Right atrium auricular region (tissue), 2 donors: ENCODE results near the gene ACBD6. TPM values are rescaled to one million over a fixed set of nuclear protein-coding genes. Genes with fewer than 3 reads are reported as not detected.

Experiments used
- DNase-seq: peaks from one replicate; pipeline ENCODE4 v3.0.0-alpha.2; 2019; ENCODE audit warnings: low spot score
- H3K27ac ChIP-seq, 2 donors: fragments of 200-600 bp; sonication (generic); 1 replicate in 1 of 2; 2 replicates in 1 of 2; pipeline ENCODE4 v1.5.1; 2016 to 2019
- H3K27me3 ChIP-seq, 2 donors: fragments of 200-600 bp; sonication (generic); one replicate each; pipeline versions ENCODE4 v1.5.1 to v1.6.0; 2017 to 2019
- H3K36me3 ChIP-seq: fragments of 200-600 bp; sonication (generic); one replicate; pipeline ENCODE4 v1.5.1; 2016
- H3K4me1 ChIP-seq, 2 donors: fragments of 200-600 bp; sonication (generic); one replicate each; pipeline versions ENCODE4 v1.5.1 to v1.6.0; 2017 to 2019
- H3K4me3 ChIP-seq, 2 donors: fragments of 200-600 bp; sonication (generic); 1 replicate in 1 of 2; 2 replicates in 1 of 2; pipeline ENCODE4 v1.5.1; 2017 to 2019; ENCODE audit warnings: mild to moderate bottlenecking in 1 of 2, moderate library complexity in 1 of 2
- H3K9me3 ChIP-seq, 2 donors: fragments of 200-600 bp; sonication (generic); one replicate each; pipeline ENCODE4 v1.5.1; 2019
- total RNA-seq, 2 donors: library from RNA; depleted of rRNA; stranded (reverse); fragments of >200 nt; gene quantifications; one replicate each; pipeline ENCODE4 v1.1.0, GENCODE V29; 2016
- TF ChIP-seq, protein P1 (sequence below), 2 donors: fragments of 200-600 bp; sonication (generic); IDR thresholded peaks; one replicate each; pipeline ENCODE4 v1.5.1; 2019; ENCODE audit warnings: antibody characterized with exemption in 2 of 2

The ACBD6 gene
- total RNA-seq, 2 donors from 2014 or later: 24.0 to 29.0 TPM

DNA sequence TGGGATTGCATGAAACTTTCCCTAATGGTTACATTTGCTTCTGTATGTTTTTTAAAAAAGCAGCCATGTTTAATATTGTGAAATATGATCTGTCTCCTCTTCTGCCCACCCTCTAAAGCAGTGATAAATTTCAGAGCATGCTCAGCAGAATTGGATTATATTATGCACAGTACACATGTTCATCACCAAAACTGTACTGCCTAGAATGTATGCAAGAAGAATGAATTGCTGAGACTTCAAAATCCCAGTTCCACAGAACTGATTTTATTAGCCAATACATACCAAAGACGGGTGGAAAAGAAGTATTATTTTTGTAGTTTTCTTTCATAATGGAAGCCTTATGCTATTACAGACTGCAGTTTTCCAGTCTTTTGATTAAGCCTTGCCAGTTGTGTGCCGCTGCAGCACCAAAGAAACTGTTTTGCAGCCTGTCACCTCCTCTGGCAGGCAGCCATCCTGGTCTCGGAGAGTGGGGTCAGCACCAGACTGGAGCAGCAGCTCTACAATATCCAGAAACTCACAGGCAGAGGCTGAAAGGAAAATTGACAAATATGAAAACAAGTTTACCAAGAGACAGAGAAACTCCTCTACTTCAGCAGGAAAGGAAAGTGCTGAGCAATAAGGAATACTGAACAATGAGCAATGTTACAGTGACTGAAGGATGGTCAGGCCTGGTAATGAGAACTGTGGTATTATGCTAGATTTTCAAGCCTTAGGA, 214.2 kb downstream of the ACBD6 start:
- no peak overlapping the region for H3K4me3 ChIP-seq
- no peaks in the 10 kb centered on the region for H3K27me3 ChIP-seq
- peak overlapping the region in 1 of 2 donors; percentile 33 for H3K27ac ChIP-seq
- no peaks in the 10 kb centered on the region for H3K9me3 ChIP-seq
- no peaks in the 10 kb centered on the region for H3K36me3 ChIP-seq
- DNase-seq: no peak
- peaks cover 0 to 15% of the 10 kb centered on the region in 2 donors for H3K4me1 ChIP-seq
- TF ChIP-seq, protein P1, sequence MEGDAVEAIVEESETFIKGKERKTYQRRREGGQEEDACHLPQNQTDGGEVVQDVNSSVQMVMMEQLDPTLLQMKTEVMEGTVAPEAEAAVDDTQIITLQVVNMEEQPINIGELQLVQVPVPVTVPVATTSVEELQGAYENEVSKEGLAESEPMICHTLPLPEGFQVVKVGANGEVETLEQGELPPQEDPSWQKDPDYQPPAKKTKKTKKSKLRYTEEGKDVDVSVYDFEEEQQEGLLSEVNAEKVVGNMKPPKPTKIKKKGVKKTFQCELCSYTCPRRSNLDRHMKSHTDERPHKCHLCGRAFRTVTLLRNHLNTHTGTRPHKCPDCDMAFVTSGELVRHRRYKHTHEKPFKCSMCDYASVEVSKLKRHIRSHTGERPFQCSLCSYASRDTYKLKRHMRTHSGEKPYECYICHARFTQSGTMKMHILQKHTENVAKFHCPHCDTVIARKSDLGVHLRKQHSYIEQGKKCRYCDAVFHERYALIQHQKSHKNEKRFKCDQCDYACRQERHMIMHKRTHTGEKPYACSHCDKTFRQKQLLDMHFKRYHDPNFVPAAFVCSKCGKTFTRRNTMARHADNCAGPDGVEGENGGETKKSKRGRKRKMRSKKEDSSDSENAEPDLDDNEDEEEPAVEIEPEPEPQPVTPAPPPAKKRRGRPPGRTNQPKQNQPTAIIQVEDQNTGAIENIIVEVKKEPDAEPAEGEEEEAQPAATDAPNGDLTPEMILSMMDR (IDR thresholded peaks at IDR 0.05): no peak

DNA sequence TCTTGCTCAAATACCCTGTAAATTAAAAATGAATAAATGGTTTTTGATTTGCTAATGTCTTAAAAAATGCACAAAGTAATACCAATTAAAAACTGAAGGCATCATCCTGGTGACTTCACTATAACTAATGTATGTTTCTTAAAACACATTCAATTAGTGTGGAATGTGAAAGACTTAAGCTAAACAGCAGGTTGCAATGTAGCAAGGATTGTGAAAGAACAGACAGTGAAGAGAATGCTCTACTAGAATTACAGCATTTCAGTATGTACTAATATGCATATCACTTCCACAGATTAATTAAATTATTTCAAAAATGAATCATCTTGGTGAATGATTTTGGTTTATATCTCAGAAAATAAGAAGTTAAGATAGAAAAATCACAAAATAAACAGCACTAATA, 216.0 kb downstream of the ACBD6 start:
- H3K36me3 ChIP-seq: no peaks in the 10 kb centered on the region
- no peak overlapping the region for H3K4me3 ChIP-seq
- H3K9me3 ChIP-seq: no peaks in the 10 kb centered on the region
- no peak for DNase-seq
- H3K27me3 ChIP-seq: no peaks in the 10 kb centered on the region
- H3K4me1 ChIP-seq: peaks cover 0 to 15% of the 10 kb centered on the region in 2 donors
- H3K27ac ChIP-seq: no peak overlapping the region
- TF ChIP-seq, protein P1 (IDR thresholded peaks at IDR 0.05): no peak

DNA sequence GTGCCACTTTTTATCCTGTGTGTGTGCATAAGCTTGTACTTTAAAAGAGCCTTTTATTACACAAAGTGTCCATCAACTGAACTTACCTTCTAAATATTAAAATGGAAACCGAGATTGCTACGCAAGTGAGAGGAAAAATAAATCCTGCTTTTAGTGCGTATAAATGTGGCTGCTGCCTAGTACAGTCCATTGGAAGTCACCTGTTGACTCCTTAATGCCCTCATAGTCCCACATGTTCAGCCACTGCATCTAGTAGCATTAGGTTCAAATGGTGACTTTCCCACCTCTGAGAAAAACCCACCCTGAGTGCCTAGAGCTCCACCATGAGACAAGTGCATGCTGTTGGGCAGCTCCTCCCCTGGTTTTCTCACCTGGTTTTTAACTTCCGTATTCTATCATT, 219.3 kb downstream of the ACBD6 start:
- Histone ChIP-seq H3K9me3 (no peaks in the 10 kb centered on the region), H3K36me3 (no peaks in the 10 kb centered on the region), H3K4me3 (no peak overlapping the region), H3K27me3 (no peaks in the 10 kb centered on the region), H3K27ac (no peak overlapping the region), H3K4me1 (peaks cover 0 to 2% of the 10 kb centered on the region in 2 donors)
- no peak for DNase-seq
- TF ChIP-seq, protein P1 (IDR thresholded peaks at IDR 0.05): no peak

DNA sequence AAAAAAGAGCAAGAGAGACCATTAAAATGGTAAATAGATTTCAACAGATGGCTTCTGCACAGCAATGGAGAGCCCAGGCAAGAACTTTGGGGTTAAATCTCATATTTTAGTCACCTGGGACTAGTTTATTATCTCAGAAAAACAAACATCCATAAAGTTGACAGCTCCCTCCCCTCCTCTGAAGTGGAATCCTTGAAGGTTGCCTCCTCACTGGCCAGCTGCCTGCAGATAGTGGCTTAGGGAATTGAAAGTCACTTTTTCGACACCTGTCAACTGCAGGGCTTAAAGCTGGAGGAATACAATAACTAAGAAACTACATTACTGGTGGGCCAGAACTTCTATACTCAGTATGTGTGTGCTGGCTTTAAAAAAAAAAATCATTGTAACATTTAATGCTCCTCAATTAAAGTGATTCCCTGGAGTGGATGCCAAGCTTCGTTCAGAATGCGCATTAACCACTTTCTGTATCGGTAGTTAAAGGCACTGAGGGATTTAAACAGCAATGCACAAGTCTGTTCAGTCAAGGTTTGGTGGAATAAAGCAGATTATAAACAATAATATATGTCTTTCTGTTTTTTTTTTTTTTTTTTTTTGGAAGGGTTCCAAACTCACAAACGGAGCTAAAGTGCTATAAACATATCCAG, 219.9 kb downstream of the ACBD6 start:
- Histone ChIP-seq H3K4me3 (no peak overlapping the region), H3K27me3 (no peaks in the 10 kb centered on the region), H3K27ac (no peak overlapping the region), H3K36me3 (no peaks in the 10 kb centered on the region), H3K9me3 (no peaks in the 10 kb centered on the region), H3K4me1 (no peaks in the 10 kb centered on the region)
- TF ChIP-seq, protein P1 (IDR thresholded peaks at IDR 0.05): no peak
- DNase-seq: no peak

DNA sequence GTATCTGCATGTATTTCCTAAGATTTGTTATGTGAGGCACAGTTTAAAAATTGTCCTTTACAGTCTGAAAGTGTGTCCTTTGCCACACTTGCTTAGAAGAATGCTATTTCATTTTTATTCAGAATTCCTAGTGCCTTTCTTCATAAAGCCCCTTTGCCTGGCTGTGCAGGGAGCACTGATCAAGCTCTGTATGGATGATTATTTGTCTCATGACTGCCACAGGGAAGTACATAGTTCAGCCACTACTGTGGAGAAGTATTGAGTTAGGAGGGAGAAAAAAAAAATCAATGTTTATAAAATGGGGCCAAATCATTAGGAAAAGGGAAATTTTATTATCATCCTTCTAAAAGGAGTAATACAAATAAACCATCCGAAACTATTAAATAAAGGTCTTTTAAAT, 220.9 kb downstream of the ACBD6 start:
- H3K4me3 ChIP-seq: no peak overlapping the region
- no peak for DNase-seq
- no peaks in the 10 kb centered on the region for H3K27me3 ChIP-seq
- H3K4me1 ChIP-seq: no peaks in the 10 kb centered on the region
- no peaks in the 10 kb centered on the region for H3K36me3 ChIP-seq
- H3K27ac ChIP-seq: no peak overlapping the region
- H3K9me3 ChIP-seq: no peaks in the 10 kb centered on the region
- TF ChIP-seq, protein P1 (IDR thresholded peaks at IDR 0.05): no peak
